Measurements from ENCODE around the gene GVQW3. TPM values are rescaled to one million over a fixed set of nuclear protein-coding genes. Genes with fewer than 3 reads are reported as not detected.
A peak's percentile ranks its signal among the peaks of the same experiment; 100 is the strongest.

The GVQW3 gene
- total and polyA plus RNA-seq, 2 of the 13 experiments (the other 11 are each of a cell fraction or from before 2014, with no cell fraction given), result 5.0 to 5.6 TPM

- TF ChIP-seq RBM39 (IDR thresholded peaks at IDR 0.05; ENCODE audit: low read depth, low read length, poor library complexity, severe bottlenecking) (peak; percentile 63), ZNF407 (CRISPR knock-in tag; IDR thresholded peaks at IDR 0.05; ENCODE audit: not compliant biosample characterization) (peak; percentile 14), GABPB1 (CRISPR knock-in tag; IDR thresholded peaks at IDR 0.05) (peak; percentile 93), ZNF782 (CRISPR knock-in tag; IDR thresholded peaks at IDR 0.05; ENCODE audit: borderline replicate concordance) (no peak), ZMYM4 (CRISPR knock-in tag; IDR thresholded peaks at IDR 0.05) (peak; percentile 93), GPBP1L1 (CRISPR knock-in tag; IDR thresholded peaks at IDR 0.05) (no peak), SRF (IDR thresholded peaks at IDR 0.05; ENCODE audit: low read depth, low read length) (no peak), KLF11 (CRISPR knock-in tag; IDR thresholded peaks at IDR 0.05) (0 out of 2 replicates have a peak, but pooled peaks have one; percentile 40), ZNF264 (CRISPR knock-in tag; IDR thresholded peaks at IDR 0.05) (no peak), ZBTB37 (CRISPR knock-in tag; IDR thresholded peaks at IDR 0.05) (no peak), PRDM10 (CRISPR knock-in tag; IDR thresholded peaks at IDR 0.05; ENCODE audit: low read depth) (peak; percentile 52; the same call in 1 of the 2 replicates), ZNF598 (CRISPR knock-in tag; IDR thresholded peaks at IDR 0.05; ENCODE audit: borderline replicate concordance) (peak; percentile 55), ZNF260 (CRISPR knock-in tag; IDR thresholded peaks at IDR 0.05; ENCODE audit: borderline replicate concordance, low read depth) (no peak)
These were observed at the start of gene GVQW3, which contains the start of gene THAP12 (continued) for GRCh38 chr11:76380977-76381719.
